DND-41 (cell line): ENCODE results near the gene OPTN.
A peak's percentile ranks its signal among the peaks of the same experiment; 100 is the strongest.

Source experiments
- ATAC-seq: fragments of 200-7000 bp; cut with Tn5 transposase; 3 replicates; pipeline ENCODE4 v1.9.1; 2021; ENCODE audit warnings: low read depth; ENCODE audit not compliant: insufficient read depth
- DNase-seq: peaks from one replicate; pipeline ENCODE4 v3.0.0-alpha.2; 2020
- H2AFZ ChIP-seq: 2 replicates; pipeline ENCODE4 v1.6.0; 2012; ENCODE audit warnings: low read depth, low read length
- H3K27ac ChIP-seq: 2 replicates; pipeline ENCODE4 v1.5.1; 2012; ENCODE audit warnings: low read length, inconsistent platforms
- H3K27me3 ChIP-seq: fragments of 200-600 bp; sonication (generic); 2 replicates; pipeline ENCODE4 v1.6.0; 2012; ENCODE audit warnings: low read length, mild to moderate bottlenecking, inconsistent platforms; ENCODE audit not compliant: insufficient read depth, poor library complexity
- H3K36me3 ChIP-seq: 2 replicates; pipeline ENCODE4 v1.5.1; 2012; ENCODE audit warnings: low read length, inconsistent platforms; ENCODE audit not compliant: insufficient read depth
- H3K4me1 ChIP-seq: 2 replicates; pipeline ENCODE4 v1.5.1; 2012; ENCODE audit warnings: mild to moderate bottlenecking, low read length; ENCODE audit not compliant: insufficient read depth
- H3K4me2 ChIP-seq: 2 replicates; pipeline ENCODE4 v1.6.0; 2012; ENCODE audit warnings: mild to moderate bottlenecking, moderate library complexity, low read length, inconsistent platforms; ENCODE audit not compliant: insufficient read depth
- H3K4me3 ChIP-seq, 2 experiments: fragments of 200-600 bp in 1 of 2; shearing (Covaris generic) in 1 of 2; 2 replicates each; pipeline ENCODE4 v1.5.1; 2012 to 2016; ENCODE audit warnings: inconsistent platforms in 2 of 2, low read length in 2 of 2, mild to moderate bottlenecking in 2 of 2, low read depth in 1 of 2, moderate library complexity in 1 of 2
- H3K79me2 ChIP-seq: 2 replicates; pipeline ENCODE4 v1.6.0; 2012; ENCODE audit warnings: low read length, inconsistent platforms; ENCODE audit not compliant: insufficient read depth
- H3K9ac ChIP-seq: 2 replicates; pipeline ENCODE4 v1.6.0; 2012; ENCODE audit warnings: low read depth, mild to moderate bottlenecking, inconsistent platforms, low read length, moderate library complexity
- H3K9me3 ChIP-seq: 2 replicates; pipeline ENCODE4 v1.5.1; 2012; ENCODE audit warnings: low read length, moderate library complexity, mild to moderate bottlenecking, inconsistent platforms; ENCODE audit not compliant: insufficient read depth, severe bottlenecking
- H4K20me1 ChIP-seq: 2 replicates; pipeline ENCODE4 v1.6.0; 2012; ENCODE audit warnings: low read length; ENCODE audit not compliant: insufficient read depth
- CTCF ChIP-seq: IDR thresholded peaks from 2 replicates; pipeline ENCODE4 v1.5.1; 2012; ENCODE audit warnings: borderline replicate concordance, low read length, moderate library complexity, mild to moderate bottlenecking; ENCODE audit not compliant: poor library complexity, severe bottlenecking; ENCODE audit errors: extremely low read depth
- EZH2 ChIP-seq: IDR thresholded peaks from 3 replicates; pipeline ENCODE4 v1.6.1; 2012; ENCODE audit warnings: borderline replicate concordance, low read depth, mild to moderate bottlenecking, moderate library complexity, low read length, inconsistent platforms; ENCODE audit not compliant: severe bottlenecking

Gene OPTN

GRCh38 chr10:13066527-13066926 lies 33.4 kb upstream of the OPTN start:
- Histone ChIP-seq H2AFZ (no peak overlapping the region), H3K4me1 (no peaks in the 10 kb centered on the region), H3K36me3 (no peaks in the 10 kb centered on the region), H3K4me2 (no peak overlapping the region), H3K9ac (no peak overlapping the region), H3K79me2 (no peaks in the 10 kb centered on the region), H3K9me3 (peaks cover 3% of the 10 kb centered on the region), H3K4me3 (no peak overlapping the region), H4K20me1 (no peaks in the 10 kb centered on the region), H3K27ac (no peak overlapping the region), H3K27me3 (peaks cover 8% of the 10 kb centered on the region)
- ATAC-seq (no peak), DNase-seq (peak; percentile 8)
- TF ChIP-seq EZH2: no peak
- no peak for TF ChIP-seq CTCF

GRCh38 chr10:13067431-13067830 lies 32.5 kb upstream of the OPTN start:
- Histone ChIP-seq H3K27me3 (peaks cover 8% of the 10 kb centered on the region), H3K79me2 (no peaks in the 10 kb centered on the region), H3K4me3 (no peak overlapping the region), H4K20me1 (no peaks in the 10 kb centered on the region), H3K9ac (no peak overlapping the region), H3K36me3 (no peaks in the 10 kb centered on the region), H3K4me1 (no peaks in the 10 kb centered on the region), H3K4me2 (no peak overlapping the region), H3K27ac (no peak overlapping the region), H2AFZ (no peak overlapping the region), H3K9me3 (peaks cover 3% of the 10 kb centered on the region)
- DNase-seq (no peak), ATAC-seq (no peak)
- TF ChIP-seq EZH2: no peak
- TF ChIP-seq CTCF: no peak

- Histone ChIP-seq H3K4me1 (no peaks in the 10 kb centered on the region), H3K36me3 (no peaks in the 10 kb centered on the region), H3K27me3 (peaks cover 8% of the 10 kb centered on the region), H3K9me3 (peaks cover 3% of the 10 kb centered on the region), H4K20me1 (no peaks in the 10 kb centered on the region), H3K79me2 (no peaks in the 10 kb centered on the region), H3K4me3 (no peak overlapping the region), H2AFZ (no peak overlapping the region), H3K9ac (no peak overlapping the region), H3K27ac (no peak overlapping the region), H3K4me2 (no peak overlapping the region)
- no peak for TF ChIP-seq CTCF
- TF ChIP-seq EZH2: no peak
- DNase-seq: no peak
- no peak for ATAC-seq
Measured at GRCh38 chr10:13068071-13068470, 31.9 kb upstream of the OPTN start.

GRCh38 chr10:13068484-13068883 lies 31.5 kb upstream of the OPTN start:
- peaks cover 8% of the 10 kb centered on the region for H3K27me3 ChIP-seq
- peaks cover 3% of the 10 kb centered on the region for H3K9me3 ChIP-seq
- H3K4me2 ChIP-seq: no peak overlapping the region
- H3K4me3 ChIP-seq: no peak overlapping the region
- H4K20me1 ChIP-seq: no peaks in the 10 kb centered on the region
- TF ChIP-seq CTCF (no peak), EZH2 (no peak)
- no peak overlapping the region for H3K9ac ChIP-seq
- no peaks in the 10 kb centered on the region for H3K36me3 ChIP-seq
- no peaks in the 10 kb centered on the region for H3K4me1 ChIP-seq
- no peak overlapping the region for H3K27ac ChIP-seq
- no peaks in the 10 kb centered on the region for H3K79me2 ChIP-seq
- H2AFZ ChIP-seq: no peak overlapping the region
- ATAC-seq (no peak), DNase-seq (no peak)
